Putamen (tissue), 1 donor: ENCODE data around the gene OSGEP.

Source experiments
- DNase-seq: peaks from one replicate; pipeline ENCODE4 v3.0.0-alpha.2; 2016; ENCODE audit warnings: low spot score

The OSGEP gene

DNA sequence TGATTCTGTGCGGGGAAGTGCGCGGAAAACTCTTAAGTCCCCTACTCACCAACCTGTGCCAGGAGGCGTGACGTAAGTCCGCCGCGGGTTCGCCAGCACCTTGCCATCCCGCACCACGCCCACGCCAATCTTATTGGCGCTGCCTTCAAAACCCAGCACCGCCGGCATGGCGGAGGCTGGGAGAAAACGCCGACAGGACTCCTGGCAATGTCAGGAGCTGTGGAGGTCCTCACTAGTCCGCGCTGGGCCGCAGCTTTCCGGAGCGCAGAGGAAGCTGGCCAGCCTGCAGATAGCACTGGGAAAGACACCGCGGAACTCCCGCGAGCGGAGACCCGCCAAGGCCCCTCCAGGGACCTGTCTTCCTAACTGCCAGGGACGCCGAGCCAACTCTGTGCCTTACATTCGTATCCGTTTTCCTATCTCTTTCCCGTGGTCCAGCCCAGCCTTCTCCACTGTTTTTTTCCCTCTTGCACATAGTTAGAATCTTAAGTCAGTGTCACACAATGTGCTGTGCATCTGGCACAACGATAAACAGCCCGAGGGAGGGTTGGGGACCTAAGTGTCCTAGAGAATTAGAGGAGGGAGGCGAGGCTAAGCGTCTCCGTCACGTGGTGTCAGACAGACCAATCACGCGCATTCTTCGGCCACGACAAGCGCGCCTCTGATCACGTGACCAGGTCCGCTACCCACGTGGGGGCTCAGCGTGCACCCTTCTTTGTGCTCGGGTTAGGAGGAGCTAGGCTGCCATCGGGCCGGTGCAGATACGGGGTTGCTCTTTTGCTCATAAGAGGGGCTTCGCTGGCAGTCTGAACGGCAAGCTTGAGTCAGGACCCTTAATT lies at the start of gene OSGEP, which contains the start of gene APEX1:
OSGEP (minus strand) TSS at position 297 of the 839 bp plus-strand sequence; CDS start at position 168, 129 bp downstream.
APEX1 (plus strand) TSS at position 711 of the 839 bp plus-strand sequence. CDS start 420 bp downstream, outside the sequence.
- DNase-seq = peak; percentile 99

DNA sequence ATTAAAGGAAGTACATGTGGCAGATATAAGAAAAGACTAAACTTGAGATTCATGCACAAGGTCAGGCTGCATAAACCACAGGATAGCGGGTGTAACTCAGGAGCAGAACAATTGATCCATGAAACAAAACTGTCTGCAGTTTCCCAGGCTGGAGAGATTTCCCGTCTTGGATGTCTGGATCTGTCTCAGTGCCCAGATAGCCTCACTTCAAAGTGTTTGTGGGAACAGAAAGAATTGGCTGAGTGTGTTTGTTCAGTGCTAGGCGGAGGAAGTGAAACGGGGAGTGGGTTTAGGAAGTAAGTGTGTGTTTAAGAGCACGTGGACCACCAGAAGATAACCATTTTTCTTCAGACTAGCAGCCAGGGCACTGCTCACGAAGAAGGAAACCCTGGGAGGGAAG lies 49.3 kb upstream of the OSGEP start:
- peak; percentile 33 for DNase-seq

DNA sequence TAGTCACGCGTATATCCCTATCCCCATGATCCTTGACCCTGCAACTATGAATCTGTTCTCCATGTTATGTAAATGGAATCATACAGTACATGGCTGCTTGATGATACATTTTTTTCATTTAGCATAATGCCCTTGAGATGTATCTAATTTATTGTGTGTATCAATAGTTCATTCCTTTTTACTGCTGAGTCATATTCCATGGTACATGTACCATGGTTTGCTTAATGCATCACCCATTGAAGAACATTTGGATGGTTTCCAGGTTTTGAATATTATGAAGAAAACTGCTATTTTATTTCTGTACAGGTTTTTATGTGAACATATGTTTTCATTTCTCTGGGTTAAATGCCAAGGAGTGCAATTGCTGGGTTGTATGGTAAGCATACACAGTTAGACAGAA lies 46.7 kb upstream of the OSGEP start:
- DNase-seq = no peak

DNA sequence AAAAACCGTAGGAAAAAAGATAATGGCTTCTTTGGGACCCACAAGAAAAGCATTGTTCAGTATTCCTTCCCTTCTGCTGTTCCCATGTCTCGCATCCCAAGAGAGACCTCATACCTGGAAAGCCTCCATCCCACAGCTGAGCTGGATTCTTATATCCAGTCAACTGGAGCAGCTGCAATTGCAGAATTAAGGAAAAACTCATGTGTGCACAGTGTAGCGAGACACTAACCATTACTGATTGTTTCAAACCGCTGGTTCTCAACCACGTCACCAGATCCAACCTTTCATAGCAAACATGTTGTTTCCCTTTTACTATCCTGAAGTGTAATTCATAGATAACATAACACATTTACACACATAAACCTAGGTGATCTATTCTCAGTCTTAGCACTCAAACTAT lies 45.3 kb upstream of the OSGEP start:
- DNase-seq = no peak

DNA sequence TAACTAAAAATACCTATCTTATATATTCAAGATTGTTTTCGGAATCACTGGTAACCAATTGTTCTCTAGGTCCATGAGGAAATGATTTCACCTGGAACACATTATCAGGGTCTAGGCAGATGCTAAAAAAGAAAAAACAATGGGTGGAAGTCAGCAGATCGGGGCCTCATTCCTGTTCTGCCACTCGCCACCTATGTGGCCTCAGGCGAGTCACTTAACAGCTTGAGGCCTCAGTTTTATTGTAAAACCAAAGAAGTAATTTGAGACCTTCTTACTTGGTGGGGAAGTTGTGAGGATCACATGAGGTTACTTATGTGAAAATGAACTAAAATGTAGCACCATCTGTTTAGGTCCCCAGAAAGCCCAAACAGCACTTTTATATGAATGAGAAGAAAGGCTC lies 44.5 kb upstream of the OSGEP start:
- no peak for DNase-seq

DNA sequence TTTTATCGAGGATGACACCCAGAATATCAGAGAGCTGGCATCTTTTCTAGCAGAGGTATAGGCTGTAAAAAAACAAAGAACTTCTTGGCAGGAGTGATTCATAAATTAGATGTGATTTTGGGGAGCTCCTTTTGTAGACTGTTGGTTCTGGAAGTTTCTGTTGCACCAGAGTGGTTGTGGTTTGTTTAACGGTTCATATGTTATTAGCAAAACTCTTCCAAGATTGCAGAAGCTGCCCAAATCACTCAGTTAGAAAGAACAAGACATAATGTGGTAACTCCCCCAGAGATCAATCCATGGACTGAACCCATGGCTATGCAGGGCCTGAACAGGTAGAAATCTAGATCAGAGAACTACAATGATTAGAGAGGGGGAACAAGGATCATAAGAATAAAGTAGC lies 44.0 kb upstream of the OSGEP start:
- DNase-seq = no peak

DNA sequence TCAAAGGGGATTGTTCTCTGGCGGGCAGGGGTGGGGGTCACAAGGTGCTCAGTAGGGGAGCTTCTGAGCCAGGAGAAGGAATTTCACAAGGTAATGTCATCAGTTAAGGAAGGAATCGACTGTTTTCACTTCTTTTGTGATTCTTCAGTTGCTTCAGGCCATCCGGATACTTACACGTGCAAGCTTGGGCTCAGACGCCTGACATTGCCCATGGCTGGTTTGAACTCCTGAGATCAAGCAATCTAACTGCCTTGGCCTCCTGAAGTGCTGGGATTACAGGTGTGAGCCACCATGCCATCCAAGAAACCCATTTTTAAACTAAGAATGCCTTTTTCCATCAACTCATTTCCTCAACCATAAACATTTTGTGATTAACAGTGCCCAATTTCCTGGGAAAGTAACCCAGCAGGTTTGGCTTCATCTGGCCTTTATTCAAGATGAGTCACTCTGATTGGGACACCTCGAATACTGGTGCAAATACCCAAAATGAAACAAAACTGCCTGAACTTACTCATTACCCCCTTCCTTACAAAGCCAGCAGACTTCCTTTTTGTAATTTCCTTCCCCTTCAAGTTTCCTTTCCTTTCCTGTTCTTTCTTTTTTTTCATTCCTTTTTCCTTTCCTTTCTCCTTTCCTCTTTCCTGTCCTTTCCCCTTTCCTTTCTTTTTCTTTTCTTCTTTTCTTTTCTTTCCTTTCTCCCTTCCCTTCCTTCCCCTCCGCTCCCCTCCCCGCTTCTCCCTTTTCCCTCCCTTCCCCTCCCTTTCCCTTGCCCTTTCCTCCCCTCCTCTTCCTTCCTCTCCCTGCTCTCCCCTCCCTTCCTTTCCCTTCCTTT lies 40.5 kb upstream of the OSGEP start:
- DNase-seq = no peak

DNA sequence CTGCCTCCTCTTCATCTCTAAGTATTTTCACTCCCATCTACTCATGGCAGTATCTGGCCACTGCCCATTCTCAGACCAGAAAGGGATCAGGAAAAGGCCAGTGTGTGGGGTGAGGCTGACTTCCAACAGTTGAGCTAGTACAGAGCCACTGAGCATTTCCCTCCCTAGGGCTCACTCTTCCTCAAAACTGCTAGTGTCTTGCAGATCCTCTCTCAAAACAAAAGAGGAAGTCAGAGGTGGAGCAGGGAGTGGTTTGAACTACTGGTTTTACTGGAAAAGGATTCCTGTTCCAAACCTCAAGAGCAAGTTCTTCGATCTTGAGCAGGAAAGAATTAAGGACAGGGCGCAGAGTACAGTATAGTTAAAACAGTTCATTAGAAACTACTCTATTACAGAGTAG lies 39.0 kb upstream of the OSGEP start:
- peak; percentile 40 for DNase-seq

DNA sequence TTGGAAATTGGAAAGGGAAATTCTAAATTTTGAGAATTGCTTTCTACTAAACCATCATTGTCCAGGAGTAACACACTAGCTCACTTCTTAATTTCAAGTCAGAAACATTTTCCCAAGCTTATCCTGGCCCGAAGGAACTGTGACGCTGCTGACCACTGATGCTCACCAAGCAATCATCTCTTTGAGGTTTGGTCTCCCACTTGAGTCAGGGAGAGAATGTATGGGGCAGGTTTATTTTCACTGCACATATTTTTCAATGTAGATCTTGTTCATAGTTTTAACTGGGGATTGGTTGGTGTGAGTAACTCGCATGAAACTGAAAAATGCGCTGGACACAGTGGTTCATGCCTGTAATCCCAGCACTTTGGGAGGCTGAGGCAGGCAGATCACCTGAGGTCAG lies 37.9 kb upstream of the OSGEP start:
- DNase-seq = no peak

DNA sequence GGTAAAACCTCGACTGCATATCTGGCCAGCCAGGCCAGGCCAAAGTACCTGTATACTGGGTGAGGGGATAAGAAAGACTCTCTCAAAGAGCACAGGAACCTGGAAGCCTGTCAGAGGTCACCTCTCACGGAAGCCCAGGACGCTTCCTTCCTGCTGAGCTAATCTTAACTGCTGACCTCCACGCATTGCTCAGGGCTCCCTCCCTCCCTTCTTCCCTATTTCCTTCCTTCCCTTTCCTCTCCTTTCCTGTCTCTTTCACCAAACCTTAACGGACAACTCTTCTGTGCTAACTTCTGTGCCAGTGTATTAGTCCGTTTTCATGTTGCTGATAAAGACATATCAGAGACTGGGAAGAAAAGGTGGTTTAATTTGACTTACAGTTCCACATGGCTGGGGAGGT lies 36.0 kb upstream of the OSGEP start:
- no peak for DNase-seq

DNA sequence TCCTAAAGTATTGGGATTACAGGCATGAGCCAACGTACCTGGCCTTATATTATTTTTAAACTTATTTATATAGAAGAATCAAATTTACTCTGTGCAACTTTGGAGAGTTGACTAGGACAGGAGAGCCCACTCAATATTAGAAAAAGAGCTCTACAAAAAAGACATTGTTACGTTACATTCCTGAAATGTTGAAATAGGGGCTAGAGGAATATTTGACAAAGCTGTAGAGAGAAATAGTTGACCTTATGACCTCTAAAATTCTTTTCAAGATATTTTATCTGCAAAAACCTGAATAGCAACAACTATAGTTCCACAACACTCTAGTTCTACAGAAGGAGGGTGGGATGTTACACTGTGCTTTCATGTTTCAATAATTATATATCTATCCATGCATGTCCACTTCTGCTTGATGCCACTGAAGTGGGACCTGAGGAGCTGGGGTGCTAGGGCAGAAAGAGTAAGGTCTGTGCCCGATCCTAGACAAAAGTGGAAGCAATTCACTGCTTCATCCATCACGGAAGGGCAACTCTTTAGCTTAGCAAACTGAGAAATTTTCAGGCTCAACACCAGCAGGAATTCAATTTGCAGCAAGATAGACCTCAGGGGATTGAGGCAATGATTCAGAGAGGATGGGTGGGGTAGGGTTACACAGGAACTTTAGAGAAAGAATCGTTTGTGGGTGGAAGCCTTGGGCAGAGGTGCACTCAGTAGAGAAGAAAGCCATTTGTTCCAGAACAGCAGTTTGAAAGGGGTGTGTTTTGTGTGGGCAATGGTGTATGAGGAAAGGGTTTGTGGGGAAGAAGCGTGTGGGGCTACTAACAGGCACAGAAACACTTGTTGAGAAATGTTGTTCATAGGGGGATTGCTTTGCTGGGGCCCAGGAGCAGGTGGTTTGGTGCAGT lies 34.7 kb upstream of the OSGEP start:
- DNase-seq = no peak

DNA sequence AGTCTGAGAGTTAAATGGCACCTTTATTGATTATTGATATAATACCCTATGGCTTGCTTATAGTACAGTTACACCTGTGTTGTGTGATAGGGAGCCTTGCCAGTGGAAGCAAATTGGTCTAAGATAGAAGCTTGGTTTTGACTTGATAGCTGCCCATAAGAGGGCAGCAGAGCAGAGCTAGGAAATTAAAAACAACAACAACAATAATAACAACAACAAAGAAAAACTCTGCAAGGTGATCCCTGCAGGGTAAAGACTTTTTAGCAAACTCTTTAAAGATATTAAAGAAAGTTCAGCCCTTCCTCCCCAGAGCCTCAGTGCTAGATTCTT lies 32.7 kb upstream of the OSGEP start:
- DNase-seq = no peak

DNA sequence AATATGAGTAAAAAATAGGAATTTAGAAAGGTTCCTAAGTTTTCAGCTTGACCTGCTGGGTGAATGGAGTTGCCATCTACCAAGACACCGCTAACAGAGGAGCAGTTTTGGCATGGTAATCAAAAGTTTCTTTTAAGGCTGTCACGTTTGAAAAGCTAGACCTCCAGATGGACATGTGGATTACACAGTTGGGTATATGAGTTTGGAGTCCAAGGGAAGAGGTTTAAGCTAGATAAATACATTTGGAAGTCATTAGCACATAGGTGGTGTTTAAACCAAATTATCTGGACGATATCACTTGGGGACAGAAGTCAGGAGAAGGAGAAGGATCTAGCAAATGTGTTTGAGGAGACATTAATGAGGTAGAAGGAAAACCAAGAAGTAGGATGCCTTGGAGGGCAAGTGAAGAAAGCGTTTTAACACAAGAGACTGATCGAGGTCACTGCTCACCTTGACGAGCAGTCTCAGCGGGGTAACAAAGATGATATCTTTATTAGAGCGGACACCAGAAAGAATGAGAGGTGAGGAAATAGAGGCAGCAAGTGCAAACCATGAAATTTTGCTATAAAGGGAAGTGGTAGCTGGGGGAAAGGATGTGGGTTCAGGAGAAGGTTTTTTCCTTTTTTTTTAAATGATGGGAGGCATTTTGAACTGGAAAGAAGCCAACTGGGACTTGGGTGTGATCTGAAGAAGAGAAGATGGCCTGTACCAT lies 32.2 kb upstream of the OSGEP start:
- no peak for DNase-seq

DNA sequence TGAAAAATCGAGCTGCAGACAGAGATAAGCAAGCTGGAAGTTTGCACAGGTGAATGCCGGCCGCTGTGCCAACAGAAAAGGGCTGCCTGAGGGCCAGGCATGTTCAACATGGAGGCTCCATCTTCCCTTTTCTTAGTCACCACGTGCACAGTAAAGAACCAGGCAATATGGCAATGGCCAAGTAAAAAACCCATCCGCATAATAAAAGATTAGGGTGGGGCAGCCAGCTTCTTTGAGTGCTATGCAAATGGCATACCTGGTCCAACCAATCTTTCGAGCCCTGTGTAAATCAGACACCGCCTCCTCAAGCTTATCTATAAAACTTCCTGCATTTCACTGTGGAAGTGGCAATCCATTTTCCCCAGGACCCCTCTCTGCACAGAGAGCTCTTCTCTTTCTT lies 31.3 kb upstream of the OSGEP start:
- no peak for DNase-seq

DNA sequence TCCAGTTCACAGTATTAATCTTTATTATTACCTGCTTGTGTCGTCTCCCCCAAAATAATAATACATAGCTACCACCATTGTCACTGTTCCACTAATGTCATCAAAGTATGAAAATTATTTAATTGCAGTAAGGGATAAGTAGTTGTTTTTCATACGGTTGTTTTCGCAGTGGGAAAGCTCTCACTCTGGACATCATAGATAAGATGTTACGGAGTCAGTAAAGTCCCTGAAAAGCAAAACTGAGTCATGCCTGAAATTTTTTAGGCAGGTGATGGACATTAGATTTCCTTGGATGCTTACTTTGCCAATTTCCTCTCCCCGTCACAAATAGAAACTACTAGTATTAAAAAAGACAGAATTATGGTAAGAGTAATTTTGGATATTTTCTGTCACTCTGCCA lies 27.8 kb upstream of the OSGEP start:
- DNase-seq = no peak

DNA sequence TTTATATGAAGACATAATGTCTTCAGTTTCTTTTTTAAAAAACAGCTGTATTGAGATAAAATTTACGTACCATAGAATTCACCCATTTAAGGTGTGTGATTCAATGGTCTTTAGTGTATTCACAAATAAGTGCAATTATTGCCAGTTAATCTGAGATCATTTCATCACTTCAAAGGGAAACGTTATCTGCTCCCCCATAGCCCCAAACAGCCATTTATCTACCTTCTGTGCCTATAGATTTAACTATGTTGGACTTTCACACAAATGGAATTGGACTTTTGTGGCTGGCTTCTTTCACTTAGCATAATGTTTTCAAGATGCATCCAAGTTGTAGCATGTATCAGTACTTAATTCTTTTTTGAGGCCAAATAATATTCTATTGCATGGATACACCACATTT lies 24.3 kb upstream of the OSGEP start:
- no peak for DNase-seq

DNA sequence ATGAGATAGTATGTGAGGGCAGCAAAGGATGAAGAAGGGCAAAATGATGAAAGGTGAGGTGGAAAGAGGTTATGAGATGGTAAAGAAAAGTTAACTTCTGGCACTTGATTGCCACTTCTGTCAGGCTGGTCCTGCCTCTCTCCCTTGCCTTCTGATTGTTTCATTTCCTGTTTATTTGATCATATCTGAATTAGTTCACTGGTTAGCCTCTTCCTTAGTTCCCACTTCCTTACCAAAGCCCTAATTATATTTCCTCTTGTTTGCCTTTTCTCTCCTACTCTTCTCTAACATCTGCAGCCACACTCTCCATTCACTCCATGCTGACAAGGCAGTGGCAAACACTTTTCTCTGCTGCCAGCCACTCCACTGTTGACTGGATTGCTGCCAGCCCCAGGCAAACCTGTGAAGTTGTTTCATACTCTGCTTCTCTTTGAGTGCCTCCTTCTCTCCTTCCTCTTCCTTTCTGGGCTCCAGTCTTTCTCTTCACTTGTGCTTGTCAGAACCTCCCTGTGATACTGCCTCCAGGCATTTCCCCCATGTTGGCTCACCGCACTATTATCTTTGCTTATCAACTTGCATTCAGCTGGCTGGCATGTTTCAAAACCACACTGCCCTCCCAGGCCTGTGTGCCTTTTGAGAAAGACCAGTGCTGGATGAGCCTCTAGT lies 22.7 kb upstream of the OSGEP start:
- no peak for DNase-seq

DNA sequence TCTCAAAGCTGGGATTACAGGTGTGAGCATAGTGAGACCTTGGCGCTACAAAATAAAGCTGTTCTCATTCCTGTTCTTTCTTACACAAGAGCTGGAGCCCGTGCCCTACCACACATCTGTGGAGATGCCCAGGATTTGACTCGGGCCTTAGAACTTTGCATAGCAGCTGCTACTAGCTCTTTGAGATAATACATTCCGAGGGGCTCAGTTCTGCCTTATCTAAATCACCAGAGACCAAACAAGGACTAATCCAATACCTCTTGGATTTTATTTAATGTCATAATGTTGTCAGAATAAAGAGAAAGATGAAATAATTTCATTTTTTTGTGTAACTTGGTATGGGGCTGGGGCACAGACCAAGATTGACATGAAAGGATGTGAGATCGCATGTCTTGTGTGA lies 22.2 kb upstream of the OSGEP start:
- no peak for DNase-seq

DNA sequence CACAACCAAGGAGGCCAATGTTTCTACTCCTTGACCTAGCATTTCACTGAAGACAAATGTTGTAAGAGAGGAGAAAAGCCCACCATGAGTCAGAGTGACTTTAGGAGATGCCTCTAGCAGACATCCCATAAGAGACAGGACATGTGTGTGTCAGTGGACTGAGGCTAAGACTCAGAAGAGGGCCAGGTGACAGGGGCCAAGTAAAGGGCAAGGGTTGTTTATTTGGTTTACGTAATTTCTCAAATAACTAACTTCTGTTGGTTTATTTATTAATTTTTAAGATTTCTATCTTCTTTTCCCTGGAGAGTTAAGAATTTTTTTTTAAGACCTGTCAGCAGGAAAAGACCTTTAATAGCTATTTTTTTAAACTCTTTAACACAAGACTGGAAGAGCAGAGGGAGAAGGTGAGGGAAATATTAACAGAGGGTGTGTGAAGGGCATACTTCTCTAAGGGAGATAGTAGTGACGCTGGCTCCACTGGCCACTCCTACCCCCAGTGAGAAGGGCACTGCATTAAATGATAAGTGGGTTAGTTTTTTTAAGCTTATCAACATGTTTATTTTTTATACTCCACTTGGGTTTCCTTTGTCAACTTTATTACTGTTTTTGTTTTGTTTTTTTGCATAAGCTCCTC lies 18.0 kb upstream of the OSGEP start:
- DNase-seq = no peak

DNA sequence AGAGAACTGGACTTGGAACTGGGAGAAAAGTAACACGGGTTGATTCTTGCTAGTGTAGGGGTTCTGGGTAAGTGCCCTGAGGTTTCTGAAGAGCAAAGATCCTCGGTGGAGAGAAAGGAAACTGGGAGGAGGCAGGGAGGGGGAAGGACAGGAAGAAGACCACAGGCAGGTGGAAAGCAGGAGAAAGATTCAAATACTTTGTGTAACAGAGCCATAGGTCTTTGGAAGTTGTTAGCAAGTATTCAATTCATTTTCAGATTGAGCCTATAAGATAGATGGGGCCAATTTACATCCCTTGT lies 15.9 kb upstream of the OSGEP start:
- no peak for DNase-seq
